Fibroblast of mammary gland (primary cell): ENCODE data around the gene ASB7.

Experiments
- DNase-seq: peaks from one replicate; pipeline ENCODE4 v3.0.0-alpha.2; 2010; ENCODE audit warnings: low read depth
- H3K4me3 ChIP-seq: 2 replicates; pipeline ENCODE4 v1.5.1; 2011; ENCODE audit warnings: low read depth, mild to moderate bottlenecking, low read length, moderate library complexity; ENCODE audit not compliant: control insufficient read depth
- CTCF ChIP-seq: conservative IDR thresholded peaks from 2 replicates; pipeline ENCODE4 v1.5.1; 2011; ENCODE audit warnings: low read depth, low read length, inconsistent platforms; ENCODE audit not compliant: control insufficient read depth, insufficient read depth

The ASB7 gene

DNA sequence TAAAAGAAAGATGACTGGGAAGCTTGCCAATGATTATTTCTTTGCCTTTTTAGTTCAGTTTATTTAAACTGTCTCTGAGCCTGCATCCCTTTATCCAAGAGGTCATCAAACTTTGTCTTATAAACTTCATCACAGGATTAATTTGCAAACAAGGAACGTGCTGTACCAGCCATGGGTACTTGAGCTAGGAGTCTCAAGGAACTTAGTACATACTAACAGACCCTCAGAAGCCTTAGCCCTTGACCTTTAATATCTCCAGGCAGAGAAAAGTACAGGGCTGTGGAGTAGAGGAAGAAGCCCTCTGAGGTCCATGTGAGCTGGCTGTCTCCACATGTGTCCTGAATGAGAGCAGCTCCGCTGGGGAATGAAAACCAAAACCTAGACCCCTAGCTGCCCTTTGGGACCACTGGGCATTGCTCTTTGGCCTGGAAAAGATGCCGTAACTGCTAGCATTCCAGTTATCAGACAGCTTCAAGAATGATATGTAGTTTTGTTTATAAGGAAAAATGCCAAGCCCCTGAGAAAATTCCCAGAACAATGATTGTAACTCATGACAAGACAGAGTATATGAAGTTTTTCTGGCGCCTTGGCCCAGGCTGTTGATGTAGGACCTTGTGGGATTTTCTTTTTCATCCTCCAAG, 92.1 kb downstream of the ASB7 start:
- TF ChIP-seq CTCF = no peak
- peak; percentile 77 for DNase-seq
- no peak overlapping the region for H3K4me3 ChIP-seq

- TF ChIP-seq CTCF = no peak
- DNase-seq = no peak
- no peak overlapping the region for H3K4me3 ChIP-seq
Measured at GRCh38 chr15:100695048-100695447, 92.7 kb downstream of the ASB7 start.

GRCh38 chr15:100696452-100696851, 94.1 kb downstream of the ASB7 start:
- DNase-seq = peak; percentile 45
- H3K4me3 ChIP-seq = no peak overlapping the region
- no peak for TF ChIP-seq CTCF
